ENCODE results near the gene YIPF3.
"Not testable (repeated sequence)": the region's sequence is repeated elsewhere in the genome, so short reads cannot be mapped to it uniquely, and the experiment has no call there.

Gene YIPF3

DNA sequence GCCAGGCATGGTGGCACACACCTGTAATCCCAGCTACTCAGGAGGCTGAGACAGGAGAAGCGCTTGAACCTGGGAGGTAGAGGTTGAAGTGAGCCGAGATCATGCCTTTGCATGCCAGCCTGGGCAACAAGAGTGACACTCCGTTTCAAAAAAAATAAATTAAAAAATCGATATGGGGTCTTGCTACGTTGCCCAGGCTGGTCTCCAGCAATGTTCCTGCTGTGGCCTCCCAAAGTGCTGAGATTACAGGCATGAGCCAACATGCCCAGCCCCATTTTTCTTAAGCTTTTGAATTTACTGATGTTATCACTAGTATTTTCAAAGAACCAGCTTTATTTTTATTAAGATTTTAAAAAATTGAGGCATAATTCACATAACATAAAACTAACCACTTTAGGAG lies 23.8 kb upstream of the YIPF3 start:
- TF ChIP-seq ZC3H10 (CRISPR knock-in tag; IDR thresholded peaks at IDR 0.05) (no peak), ZFP30 (CRISPR knock-in tag; IDR thresholded peaks at IDR 0.05) (no peak), CREB5 (CRISPR knock-in tag; IDR thresholded peaks at IDR 0.05; ENCODE audit: low read depth) (no peak), ZFP3 (CRISPR knock-in tag; IDR thresholded peaks at IDR 0.05) (no peak), BACH2 (CRISPR knock-in tag; IDR thresholded peaks at IDR 0.05; ENCODE audit: borderline replicate concordance) (no peak), TCF4 (CRISPR knock-in tag; IDR thresholded peaks at IDR 0.05; ENCODE audit: borderline replicate concordance) (no peak), PPARA (CRISPR knock-in tag; IDR thresholded peaks at IDR 0.05; ENCODE audit: borderline replicate concordance) (no peak), OSR1 (CRISPR knock-in tag; IDR thresholded peaks at IDR 0.05) (no peak), ZNF70 (CRISPR knock-in tag; IDR thresholded peaks at IDR 0.05) (no peak), ARNTL (CRISPR knock-in tag; IDR thresholded peaks at IDR 0.05; ENCODE audit: borderline replicate concordance, low read depth) (no peak)
- ATAC-seq: no peak

- ATAC-seq: not testable (repeated sequence)
Measured at GRCh38 chr6:43539409-43539808, 22.7 kb upstream of the YIPF3 start.

DNA sequence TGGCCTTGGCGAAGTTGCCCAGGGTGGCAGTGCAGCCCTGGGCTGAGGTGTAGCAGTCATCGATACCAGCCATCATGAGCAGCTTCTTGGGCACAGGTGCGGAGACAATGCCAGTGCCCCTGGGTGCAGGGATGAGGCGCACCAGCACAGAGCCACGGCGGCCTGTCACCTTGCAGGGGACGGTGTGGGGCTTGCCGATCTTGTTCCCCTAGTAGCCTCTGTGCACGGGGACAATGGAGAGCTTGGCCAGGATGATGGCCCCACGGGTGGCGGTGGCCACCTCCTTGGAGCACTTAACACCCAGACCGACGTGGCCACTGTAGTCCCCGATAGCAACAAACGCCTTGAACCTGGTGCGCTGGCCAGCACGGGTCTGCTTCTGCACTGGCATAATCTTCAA lies 22.3 kb upstream of the YIPF3 start:
- not testable (repeated sequence) for ATAC-seq

DNA sequence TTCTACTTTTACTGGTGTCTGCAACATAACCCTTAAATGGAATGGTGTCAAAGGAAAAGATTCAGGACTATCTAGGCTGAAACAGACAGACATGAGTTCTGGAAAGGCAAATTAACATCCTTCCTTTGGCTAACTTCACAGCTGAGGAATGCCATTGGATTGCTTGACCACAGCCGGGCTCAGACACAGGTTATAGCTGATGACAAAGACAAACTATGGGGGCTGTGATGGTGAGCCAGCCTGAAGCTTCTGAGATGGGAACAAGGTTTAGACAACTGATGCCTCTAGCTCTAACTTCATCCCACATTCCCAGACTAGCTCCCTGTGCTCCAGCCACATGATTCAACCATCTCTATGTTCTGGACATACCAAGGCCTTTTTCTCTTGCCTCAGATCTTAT lies 15.5 kb upstream of the YIPF3 start:
- no peak for ATAC-seq
- TF ChIP-seq OSR1 (CRISPR knock-in tag; IDR thresholded peaks at IDR 0.05) (no peak), ZNF8 (CRISPR knock-in tag; IDR thresholded peaks at IDR 0.05) (no peak), ISL1 (CRISPR knock-in tag; IDR thresholded peaks at IDR 0.05) (no peak), ESRRG (CRISPR knock-in tag; IDR thresholded peaks at IDR 0.05) (no peak), ZNF70 (CRISPR knock-in tag; IDR thresholded peaks at IDR 0.05) (no peak), GLIS3 (CRISPR knock-in tag; IDR thresholded peaks at IDR 0.05) (no peak), SNAI2 (CRISPR knock-in tag; IDR thresholded peaks at IDR 0.05) (no peak), TOX (CRISPR knock-in tag; IDR thresholded peaks at IDR 0.05; ENCODE audit: borderline replicate concordance) (no peak), ZFP30 (CRISPR knock-in tag; IDR thresholded peaks at IDR 0.05) (no peak), CSDC2 (CRISPR knock-in tag; IDR thresholded peaks at IDR 0.05) (no peak), ZC3H10 (CRISPR knock-in tag; IDR thresholded peaks at IDR 0.05) (no peak), PPARA (CRISPR knock-in tag; IDR thresholded peaks at IDR 0.05; ENCODE audit: borderline replicate concordance) (no peak)
- TF ChIP-seq, protein P1, sequence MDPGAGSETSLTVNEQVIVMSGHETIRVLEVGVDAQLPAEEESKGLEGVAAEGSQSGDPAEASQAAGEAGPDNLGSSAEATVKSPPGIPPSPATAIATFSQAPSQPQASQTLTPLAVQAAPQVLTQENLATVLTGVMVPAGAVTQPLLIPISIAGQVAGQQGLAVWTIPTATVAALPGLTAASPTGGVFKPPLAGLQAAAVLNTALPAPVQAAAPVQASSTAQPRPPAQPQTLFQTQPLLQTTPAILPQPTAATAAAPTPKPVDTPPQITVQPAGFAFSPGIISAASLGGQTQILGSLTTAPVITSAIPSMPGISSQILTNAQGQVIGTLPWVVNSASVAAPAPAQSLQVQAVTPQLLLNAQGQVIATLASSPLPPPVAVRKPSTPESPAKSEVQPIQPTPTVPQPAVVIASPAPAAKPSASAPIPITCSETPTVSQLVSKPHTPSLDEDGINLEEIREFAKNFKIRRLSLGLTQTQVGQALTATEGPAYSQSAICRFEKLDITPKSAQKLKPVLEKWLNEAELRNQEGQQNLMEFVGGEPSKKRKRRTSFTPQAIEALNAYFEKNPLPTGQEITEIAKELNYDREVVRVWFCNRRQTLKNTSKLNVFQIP (CRISPR knock-in tag; IDR thresholded peaks at IDR 0.05; ENCODE audit: borderline replicate concordance, low read depth): no peak
- TF ChIP-seq, protein P2, sequence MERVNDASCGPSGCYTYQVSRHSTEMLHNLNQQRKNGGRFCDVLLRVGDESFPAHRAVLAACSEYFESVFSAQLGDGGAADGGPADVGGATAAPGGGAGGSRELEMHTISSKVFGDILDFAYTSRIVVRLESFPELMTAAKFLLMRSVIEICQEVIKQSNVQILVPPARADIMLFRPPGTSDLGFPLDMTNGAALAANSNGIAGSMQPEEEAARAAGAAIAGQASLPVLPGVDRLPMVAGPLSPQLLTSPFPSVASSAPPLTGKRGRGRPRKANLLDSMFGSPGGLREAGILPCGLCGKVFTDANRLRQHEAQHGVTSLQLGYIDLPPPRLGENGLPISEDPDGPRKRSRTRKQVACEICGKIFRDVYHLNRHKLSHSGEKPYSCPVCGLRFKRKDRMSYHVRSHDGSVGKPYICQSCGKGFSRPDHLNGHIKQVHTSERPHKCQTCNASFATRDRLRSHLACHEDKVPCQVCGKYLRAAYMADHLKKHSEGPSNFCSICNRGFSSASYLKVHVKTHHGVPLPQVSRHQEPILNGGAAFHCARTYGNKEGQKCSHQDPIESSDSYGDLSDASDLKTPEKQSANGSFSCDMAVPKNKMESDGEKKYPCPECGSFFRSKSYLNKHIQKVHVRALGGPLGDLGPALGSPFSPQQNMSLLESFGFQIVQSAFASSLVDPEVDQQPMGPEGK (CRISPR knock-in tag; IDR thresholded peaks at IDR 0.05; ENCODE audit: borderline replicate concordance): no peak

DNA sequence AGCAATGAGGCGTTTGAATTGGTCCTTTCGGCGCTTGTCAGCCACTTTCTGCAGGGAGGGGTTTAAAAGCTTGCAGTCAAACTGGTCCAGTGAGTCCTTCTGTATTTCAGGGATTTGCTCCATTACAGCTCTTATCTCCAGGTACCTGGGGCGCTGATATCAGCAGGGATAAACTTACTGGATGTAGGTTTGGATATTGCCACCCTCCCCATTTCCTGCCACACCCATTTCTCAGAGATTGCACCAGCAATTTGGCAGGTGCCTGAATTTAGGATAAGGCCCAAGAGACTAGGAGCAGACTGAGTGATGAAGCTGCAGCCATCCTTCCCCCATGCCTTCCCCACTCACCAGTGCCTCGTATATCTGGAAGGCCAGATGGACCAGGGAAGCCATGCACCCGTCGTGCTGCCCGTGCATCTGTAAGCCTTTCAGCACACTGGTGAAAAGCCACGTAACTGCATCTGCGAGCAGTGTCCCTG lies 7.8 kb upstream of the YIPF3 start:
- ATAC-seq: no peak
- TF ChIP-seq RARB (CRISPR knock-in tag; IDR thresholded peaks at IDR 0.05): no peak
- TF ChIP-seq, protein P1 (CRISPR knock-in tag; IDR thresholded peaks at IDR 0.05; ENCODE audit: borderline replicate concordance, low read depth): no peak
- TF ChIP-seq CREB5 (CRISPR knock-in tag; IDR thresholded peaks at IDR 0.05; ENCODE audit: low read depth): no peak
- no peak for TF ChIP-seq ZFP3 (CRISPR knock-in tag; IDR thresholded peaks at IDR 0.05)
- TF ChIP-seq, protein P3, sequence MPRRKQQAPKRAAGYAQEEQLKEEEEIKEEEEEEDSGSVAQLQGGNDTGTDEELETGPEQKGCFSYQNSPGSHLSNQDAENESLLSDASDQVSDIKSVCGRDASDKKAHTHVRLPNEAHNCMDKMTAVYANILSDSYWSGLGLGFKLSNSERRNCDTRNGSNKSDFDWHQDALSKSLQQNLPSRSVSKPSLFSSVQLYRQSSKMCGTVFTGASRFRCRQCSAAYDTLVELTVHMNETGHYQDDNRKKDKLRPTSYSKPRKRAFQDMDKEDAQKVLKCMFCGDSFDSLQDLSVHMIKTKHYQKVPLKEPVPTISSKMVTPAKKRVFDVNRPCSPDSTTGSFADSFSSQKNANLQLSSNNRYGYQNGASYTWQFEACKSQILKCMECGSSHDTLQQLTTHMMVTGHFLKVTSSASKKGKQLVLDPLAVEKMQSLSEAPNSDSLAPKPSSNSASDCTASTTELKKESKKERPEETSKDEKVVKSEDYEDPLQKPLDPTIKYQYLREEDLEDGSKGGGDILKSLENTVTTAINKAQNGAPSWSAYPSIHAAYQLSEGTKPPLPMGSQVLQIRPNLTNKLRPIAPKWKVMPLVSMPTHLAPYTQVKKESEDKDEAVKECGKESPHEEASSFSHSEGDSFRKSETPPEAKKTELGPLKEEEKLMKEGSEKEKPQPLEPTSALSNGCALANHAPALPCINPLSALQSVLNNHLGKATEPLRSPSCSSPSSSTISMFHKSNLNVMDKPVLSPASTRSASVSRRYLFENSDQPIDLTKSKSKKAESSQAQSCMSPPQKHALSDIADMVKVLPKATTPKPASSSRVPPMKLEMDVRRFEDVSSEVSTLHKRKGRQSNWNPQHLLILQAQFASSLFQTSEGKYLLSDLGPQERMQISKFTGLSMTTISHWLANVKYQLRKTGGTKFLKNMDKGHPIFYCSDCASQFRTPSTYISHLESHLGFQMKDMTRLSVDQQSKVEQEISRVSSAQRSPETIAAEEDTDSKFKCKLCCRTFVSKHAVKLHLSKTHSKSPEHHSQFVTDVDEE (CRISPR knock-in tag; IDR thresholded peaks at IDR 0.05): no peak
- no peak for TF ChIP-seq ZFP30 (CRISPR knock-in tag; IDR thresholded peaks at IDR 0.05)
- no peak for TF ChIP-seq ZNF8 (CRISPR knock-in tag; IDR thresholded peaks at IDR 0.05)
- no peak for TF ChIP-seq PPARA (CRISPR knock-in tag; IDR thresholded peaks at IDR 0.05; ENCODE audit: borderline replicate concordance)
- TF ChIP-seq ISL1 (CRISPR knock-in tag; IDR thresholded peaks at IDR 0.05): no peak
- no peak for TF ChIP-seq OSR1 (CRISPR knock-in tag; IDR thresholded peaks at IDR 0.05)
- TF ChIP-seq, protein P4, sequence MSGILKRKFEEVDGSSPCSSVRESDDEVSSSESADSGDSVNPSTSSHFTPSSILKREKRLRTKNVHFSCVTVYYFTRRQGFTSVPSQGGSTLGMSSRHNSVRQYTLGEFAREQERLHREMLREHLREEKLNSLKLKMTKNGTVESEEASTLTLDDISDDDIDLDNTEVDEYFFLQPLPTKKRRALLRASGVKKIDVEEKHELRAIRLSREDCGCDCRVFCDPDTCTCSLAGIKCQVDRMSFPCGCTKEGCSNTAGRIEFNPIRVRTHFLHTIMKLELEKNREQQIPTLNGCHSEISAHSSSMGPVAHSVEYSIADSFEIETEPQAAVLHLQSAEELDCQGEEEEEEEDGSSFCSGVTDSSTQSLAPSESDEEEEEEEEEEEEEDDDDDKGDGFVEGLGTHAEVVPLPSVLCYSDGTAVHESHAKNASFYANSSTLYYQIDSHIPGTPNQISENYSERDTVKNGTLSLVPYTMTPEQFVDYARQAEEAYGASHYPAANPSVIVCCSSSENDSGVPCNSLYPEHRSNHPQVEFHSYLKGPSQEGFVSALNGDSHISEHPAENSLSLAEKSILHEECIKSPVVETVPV (CRISPR knock-in tag; IDR thresholded peaks at IDR 0.05): no peak
- TF ChIP-seq ZNF565 (CRISPR knock-in tag; conservative IDR thresholded peaks at IDR 0.05; ENCODE audit: low read depth): no peak

Data from SK-N-SH treated with all-trans-retinoic acid at 6 μM for 48 hours (cell line).